Fibroblast of skin of abdomen (primary cell): ENCODE results near the gene SLC17A7.
A peak's percentile ranks its signal among the peaks of the same experiment; 100 is the strongest.
"Not testable (repeated sequence)": the region's sequence is repeated elsewhere in the genome, so short reads cannot be mapped to it uniquely, and the experiment has no call there.

Source experiments
- DNase-seq: peaks from one replicate; pipeline ENCODE4 v3.0.0-alpha.2; 2013

Gene SLC17A7

DNA sequence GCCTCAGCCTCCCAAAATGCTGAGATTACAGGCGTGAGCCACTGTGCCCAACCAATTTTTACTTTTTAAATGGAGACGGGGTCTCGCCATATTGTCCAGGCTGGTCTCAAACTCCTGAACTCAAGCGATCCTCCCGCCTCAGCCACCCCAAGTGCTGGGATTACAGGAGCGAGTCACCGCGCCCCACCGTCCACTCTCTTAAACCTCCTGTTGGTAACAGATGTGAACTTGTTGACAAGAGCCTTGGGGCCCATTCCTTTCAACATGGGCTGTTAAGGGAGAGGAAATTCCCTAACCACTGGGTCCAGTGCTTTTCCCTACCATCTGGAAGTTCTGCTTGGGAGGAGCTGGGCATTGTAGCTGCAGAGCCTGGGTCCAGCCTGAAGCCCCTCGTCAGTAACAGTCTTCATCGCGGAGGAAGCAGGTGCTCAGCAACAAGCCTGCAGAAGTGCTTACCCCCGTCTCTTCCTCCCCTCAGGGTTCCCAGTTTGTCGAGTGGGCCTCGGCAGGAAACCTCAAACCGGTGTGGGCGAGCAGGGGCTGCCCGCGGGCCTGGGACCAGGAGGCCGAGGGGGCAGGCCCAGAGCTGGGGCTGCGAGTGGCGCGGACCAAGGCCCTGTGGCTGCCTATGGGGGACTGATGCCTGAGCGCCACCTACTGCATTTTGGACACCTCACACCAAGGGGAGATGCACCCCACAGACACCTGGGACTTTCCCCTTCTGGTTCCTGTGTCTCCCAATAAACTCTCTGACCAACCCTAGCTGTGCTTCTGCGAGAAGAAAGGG, 28.7 kb upstream of the SLC17A7 start:
- no peak for DNase-seq

DNA sequence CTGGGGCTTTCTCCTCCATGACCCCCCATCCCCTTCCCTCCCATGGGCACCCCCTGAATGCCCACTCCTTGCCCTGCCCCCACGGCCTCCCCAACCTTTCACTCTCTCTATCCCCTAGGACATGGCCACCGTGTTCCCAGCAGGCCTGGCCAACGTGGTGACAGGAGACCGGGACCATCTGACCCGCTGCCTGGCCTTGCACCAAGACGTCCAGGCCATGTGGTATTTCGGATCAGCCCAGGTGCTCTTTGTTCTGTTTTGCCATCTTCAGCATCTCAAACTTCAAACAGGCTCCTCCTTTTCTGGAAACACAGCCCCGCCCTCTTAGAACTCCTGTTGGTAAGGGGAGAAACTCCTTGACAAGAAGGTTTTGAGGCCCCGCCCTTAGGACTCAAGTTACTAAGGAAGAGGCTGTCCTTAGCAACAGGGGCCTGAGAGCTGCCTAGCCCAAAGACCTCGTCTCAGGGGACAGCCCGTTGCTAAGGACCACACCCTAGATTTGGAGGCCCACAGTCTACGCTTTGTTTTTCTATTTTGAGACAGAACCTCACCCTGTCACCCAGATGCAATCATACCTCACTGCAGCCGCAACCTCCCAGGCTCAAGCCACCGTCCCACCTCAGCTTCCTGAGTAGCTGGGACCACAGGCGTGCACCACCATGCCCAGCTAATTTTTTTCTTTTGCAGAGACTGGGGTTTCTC, 27.6 kb upstream of the SLC17A7 start:
- DNase-seq = no peak

DNA sequence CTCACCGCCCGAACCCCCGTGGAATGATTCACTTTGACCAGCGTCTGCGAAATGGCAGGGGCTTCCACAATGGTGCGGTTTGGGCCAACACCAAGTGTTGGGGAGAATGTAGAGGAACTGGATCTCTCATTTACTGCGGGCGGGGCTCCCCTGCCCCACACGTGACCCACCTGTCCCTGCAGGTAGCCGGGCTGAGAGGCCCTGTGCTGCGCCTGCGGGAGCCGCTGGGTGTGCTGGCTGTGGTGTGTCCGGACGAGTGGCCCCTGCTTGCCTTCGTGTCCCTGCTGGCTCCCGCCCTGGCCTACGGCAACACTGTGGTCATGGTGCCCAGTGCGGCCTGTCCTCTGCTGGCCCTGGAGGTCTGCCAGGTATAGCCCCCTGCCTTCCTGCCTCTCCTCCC, 26.9 kb upstream of the SLC17A7 start:
- DNase-seq = no peak

DNA sequence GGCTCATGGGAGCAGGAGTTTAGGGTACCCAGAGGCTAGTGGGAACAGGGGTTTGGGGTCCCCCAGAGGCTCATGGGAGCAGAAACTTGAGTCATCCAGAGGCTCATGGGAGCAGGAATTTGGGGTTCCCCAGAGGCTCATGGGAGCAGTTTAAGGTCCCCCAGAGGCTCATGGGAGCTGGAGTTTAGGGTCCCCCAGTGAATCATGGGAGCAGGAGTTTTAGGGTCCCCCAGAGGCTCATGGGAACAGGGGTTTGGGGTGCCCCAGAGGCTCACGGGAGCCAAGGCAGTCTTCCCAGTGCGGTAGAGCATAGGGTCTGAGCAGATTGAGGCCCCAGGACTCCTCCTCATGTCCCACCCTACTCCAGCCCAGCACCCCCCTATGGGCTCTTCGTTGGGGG, 24.0 kb upstream of the SLC17A7 start:
- DNase-seq = no peak

DNA sequence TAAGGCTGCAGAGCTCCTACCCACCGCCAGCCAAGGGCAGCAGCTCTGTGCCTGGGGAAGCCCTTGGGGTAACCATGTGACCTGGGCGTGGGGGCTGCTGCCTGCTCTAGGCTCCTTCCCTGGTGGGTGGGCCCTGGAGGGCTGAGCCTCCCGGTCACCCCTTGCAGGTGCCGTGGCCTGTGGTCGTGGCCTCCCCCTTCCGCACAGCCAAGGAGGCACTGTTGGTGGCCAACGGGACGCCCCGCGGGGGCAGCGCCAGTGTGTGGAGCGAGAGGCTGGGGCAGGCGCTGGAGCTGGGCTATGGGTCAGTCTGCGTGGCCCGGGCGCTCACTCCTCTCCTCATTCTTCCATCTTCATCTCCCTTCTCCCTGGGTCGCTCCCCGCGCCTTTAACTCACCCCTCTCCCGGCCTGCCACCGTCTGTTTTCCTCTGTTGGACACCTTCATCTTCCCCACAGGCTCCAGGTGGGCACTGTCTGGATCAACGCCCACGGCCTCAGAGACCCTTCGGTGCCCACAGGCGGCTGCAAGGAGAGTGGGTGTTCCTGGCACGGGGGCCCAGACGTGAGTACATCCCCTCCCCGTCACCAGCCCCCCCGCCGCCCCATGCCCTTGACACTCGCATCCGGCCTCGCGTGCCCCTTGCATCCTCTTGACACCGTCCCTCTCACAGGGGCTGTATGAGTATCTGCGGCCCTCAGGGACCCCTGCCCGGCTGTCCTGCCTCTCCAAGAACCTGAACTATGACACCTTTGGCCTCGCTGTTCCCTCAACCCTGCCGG, 22.8 kb upstream of the SLC17A7 start:
- no peak for DNase-seq

DNA sequence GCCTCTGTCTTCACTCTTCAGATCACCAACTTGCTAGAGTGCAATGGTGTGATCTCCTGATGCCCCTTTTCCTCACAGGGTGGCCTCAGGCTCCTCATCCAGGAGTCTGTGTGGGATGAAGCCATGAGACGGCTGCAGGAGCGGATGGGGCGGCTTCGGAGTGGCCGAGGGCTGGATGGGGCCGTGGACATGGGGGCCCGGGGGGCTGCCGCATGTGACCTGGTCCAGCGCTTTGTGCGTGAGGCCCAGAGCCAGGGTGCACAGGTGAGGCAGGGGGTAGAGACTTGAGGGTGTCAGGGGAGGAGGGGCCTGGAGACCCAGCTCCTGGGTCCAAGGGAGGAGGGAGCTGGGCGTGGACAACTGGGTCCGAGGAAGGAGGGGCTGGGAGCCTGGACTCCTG, 21.2 kb upstream of the SLC17A7 start:
- DNase-seq = no peak

DNA sequence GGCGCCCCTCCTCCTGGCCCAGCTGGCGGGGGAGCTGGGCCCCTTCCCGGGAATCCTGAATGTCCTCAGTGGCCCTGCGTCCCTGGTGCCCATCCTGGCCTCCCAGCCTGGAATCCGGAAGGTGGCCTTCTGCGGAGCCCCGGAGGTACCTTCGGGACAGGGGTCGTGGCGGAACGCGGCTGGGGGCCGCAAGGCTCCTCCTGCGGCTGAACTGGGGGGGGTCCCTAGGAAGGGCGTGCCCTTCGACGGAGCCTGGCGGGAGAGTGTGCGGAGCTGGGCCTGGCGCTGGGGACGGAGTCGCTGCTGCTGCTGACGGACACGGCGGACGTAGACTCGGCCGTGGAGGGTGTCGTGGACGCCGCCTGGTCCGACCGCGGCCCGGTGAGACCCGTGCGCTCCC, 20.3 kb upstream of the SLC17A7 start:
- no peak for DNase-seq

DNA sequence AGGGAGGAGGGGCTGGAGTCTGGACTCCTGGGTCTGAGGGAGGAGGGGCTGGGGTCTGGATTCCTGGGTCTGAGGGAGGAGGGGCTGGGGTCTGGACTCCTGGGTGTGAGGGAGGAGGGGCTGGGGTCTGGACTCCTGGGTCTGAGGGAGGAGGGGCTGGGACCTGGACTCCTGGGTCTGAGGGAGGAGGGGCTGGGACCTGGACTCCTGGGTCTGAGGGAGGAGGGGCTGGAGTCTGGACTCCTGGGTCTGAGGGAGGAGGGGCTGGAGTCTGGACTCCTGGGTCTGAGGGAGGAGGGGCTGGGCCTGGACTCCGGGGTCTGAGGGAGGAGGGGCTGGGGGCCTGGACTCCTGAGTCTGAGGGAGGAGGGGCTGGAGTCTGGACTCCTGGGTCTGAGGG, 19.8 kb upstream of the SLC17A7 start:
- not testable (repeated sequence) for DNase-seq

GRCh38 chr19:49459388-49459787, 18.1 kb upstream of the SLC17A7 start:
- no peak for DNase-seq

DNA sequence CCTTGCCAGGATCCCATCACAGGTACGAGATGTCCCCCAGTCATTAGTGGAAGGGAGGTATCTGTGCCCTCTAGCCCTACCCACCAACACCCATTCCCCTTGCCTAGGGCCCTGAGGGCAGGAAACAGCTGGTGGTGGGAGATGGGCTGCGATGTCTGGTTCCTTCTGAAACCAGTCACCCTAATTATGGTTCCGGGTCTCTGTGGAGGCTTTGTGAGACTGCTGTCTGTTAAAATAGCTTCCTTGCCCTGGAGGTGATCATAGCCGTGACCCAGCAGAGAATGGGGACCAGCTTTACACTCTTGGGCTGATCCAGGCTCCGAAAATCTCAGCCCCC, 17.2 kb upstream of the SLC17A7 start:
- DNase-seq = no peak

DNA sequence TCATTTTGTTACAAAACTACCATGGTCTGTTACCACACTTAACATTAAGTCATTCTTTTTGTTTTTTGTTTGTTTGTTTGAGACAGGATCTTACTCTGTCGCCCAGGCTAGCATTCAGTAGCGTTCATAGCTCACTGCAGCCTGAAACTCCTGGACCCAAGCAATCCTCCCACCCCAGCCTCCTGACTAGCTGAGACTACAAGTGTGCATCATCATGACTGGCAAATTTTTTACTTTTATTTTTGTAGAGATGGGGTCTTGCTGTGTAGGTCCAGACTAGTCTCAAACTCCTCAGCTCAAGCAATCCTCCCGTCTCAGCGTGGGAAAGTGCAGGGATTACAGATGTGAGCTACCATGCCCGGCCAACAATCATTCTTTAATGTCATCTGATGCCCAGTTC, 15.0 kb upstream of the SLC17A7 start:
- DNase-seq = no peak

DNA sequence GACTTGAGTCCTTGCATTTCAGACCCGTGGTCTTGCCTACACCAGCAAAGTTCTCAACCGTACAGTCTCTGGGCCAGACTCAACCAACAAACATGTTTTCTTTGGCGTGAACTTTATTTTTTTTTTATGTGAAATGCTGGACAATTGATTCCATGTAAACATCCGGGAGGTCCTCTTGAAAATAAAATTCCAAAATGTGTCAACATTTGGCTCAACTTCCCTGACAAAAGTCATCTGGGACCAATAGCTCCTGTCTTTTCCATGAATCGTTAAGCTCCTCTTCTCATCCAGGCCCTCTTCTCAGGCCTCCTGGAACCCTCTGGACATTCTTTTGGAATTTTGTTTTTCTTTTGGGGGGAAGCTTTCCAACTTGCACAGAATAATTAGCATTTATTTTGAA, 14.4 kb upstream of the SLC17A7 start:
- no peak for DNase-seq

GRCh38 chr19:49453757-49454240, 12.5 kb upstream of the SLC17A7 start:
- no peak for DNase-seq

DNA sequence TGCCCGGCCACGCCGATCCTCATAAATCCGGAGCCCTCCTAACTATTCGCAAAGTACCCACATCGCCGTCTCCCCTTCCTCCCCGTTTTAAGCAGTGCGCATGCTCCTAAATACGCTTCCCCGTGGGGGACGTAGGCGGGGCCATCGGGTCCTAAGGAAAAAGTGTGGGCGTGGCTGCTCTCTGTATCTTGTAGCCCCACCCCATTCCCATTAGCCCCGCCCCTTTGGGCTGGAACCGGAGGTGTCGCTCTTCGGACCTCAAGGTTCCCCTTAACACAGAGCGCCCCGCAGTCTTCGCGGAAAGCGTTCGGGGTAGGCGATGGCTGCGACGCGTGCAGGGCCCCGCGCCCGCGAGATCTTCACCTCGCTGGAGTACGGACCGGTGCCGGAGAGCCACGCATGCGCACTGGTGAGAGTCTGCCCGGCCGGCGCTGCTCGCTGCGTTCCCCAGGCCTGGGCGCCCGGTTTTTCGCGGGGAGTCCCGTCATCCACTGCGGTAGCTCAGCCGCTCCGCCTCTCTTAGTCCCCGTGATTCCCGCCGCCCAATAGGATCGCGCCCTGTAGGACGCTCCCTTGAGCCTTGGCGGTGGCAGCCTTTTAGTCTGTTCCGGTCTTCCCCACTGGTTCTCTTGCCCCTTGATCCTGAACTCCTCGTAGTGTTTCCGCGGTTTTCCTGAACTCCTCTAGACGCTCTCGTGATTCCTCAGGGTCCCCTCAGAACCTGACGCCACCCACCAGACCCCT, 11.9 kb upstream of the SLC17A7 start, which contains the start of gene ALDH16A1:
Gene ALDH16A1 (plus strand): TSS at position 213 of the 744 bp plus-strand sequence. CDS start 107 bp downstream, at position 320.
- peak; percentile 98 for DNase-seq

DNA sequence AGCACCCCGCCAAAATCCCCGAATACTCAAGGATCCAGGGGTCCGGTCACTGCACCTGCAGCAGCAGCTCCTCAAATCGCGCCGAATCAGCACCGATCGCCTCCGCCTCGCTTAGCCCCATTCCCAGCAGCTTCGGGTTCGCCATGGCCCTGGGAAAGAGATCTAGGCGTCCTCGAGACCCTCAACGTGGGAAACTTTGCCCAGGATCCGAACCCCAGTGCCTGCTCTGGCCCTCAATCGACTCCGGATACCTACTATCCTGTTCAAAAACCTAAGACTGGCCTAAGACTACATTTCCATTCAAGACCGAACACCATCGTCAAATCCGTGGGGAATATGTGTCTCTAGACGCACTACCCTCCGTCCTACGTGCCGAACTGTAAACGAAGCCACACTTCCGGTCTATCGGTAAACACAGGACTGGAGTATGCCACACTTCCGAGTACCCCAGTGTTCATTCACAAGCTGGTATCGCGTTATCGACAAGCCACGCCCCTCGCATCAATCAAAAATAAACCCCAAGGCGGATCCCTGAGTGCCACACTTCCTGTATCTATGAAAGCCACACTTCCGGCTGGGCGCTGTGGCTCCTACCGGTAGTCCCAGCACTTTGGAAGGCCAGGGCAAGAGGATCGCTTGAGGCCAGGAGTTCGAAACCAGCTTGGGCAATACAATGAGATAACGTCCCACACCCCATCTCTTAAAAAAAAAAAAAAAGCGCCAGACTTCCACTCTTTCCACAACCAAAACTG, 10.3 kb upstream of the SLC17A7 start, which contains the start of gene PIH1D1:
Gene PIH1D1 (minus strand): TSS at position 385 of the 752 bp plus-strand sequence. CDS start 240 bp downstream, at position 145.
- peak; percentile 99 for DNase-seq

GRCh38 chr19:49450405-49450804, 9.1 kb upstream of the SLC17A7 start:
- DNase-seq = no peak

DNA sequence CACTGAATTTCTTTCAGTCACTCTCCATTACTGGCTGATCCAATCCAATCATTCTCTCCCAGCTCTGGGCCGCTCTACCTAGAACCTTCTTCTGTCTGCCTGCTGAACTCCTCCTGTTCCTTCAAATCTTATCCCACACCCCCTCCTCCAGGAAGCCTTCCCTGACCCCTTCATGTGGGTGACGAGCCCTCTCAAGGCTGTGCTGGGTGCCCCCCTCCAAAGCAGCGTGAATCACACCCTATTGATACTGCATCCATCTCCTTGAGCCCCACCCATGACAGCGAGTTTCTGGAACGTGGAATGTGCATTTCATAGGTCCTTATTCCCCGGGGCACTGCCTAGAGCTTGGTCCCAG, 7.1 kb upstream of the SLC17A7 start:
- no peak for DNase-seq

GRCh38 chr19:49447485-49448431, 6.4 kb upstream of the SLC17A7 start:
- peak; percentile 26 for DNase-seq

DNA sequence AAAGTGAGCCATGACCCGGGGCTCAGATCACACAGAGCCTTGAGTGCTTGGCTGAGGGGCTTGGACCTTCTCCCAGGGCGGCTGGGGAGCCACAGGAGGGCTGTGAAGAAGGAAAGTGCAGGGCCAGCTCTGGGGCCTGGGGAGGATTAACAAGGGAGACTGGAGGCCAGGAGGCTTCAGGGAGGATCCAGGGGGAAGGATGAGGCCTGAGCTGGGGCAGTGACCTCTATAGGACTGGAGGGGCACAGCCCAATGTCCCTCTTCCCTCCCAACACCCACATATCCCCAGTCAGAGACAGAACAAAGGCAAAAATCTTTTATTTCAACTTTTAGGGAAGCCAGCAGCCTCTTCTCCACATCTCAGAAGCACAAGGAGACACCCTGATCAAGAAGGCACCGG, 4.7 kb upstream of the SLC17A7 start:
- no peak for DNase-seq

DNA sequence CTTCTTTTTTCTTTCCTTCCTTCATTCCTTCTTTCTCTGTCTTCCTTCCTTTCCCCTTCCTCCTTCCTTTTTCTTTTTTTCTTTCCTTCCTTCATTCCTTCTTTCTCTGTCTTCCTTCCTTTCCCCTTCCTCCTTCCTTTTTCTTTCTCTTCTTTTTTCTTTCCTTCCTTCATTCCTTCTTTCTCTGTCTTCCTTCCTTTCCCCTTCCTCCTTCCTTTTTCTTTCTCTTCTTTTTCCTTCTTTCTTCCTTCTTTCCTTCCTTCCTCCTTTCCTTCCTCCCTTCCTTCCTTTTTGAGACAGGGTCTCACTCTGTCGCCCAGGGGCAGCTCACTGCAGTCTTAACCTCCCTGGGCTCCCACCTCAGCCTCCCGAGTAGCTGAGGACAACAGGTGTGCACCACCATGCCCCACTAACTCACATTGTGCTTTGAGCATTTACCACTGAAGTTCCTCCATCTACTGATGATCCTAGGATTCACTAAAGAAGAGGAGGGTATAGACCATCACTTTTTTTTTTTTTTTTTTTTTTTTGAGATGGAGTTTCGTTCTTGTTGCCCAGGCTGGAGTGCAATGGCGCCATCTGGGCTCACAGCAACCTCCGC, 2.9 kb upstream of the SLC17A7 start:
- DNase-seq = not testable (repeated sequence)
